Measurements from ENCODE around the gene FLVCR2.

FLVCR2 gene

GRCh38 chr14:75649773-75650172 lies 71.4 kb downstream of the FLVCR2 start:
- Mint-ChIP-seq H3K36me3 (peaks cover 74% of the 10 kb centered on the region), H3K9me3 (no peaks in the 10 kb centered on the region), H3K27ac (no peak overlapping the region), H3K4me1 (no peaks in the 10 kb centered on the region), H3K4me3 (no peak overlapping the region)
- ATAC-seq = no peak
- no peak for DNase-seq (ENCODE audit: low spot score in 2 of 2)

DNA sequence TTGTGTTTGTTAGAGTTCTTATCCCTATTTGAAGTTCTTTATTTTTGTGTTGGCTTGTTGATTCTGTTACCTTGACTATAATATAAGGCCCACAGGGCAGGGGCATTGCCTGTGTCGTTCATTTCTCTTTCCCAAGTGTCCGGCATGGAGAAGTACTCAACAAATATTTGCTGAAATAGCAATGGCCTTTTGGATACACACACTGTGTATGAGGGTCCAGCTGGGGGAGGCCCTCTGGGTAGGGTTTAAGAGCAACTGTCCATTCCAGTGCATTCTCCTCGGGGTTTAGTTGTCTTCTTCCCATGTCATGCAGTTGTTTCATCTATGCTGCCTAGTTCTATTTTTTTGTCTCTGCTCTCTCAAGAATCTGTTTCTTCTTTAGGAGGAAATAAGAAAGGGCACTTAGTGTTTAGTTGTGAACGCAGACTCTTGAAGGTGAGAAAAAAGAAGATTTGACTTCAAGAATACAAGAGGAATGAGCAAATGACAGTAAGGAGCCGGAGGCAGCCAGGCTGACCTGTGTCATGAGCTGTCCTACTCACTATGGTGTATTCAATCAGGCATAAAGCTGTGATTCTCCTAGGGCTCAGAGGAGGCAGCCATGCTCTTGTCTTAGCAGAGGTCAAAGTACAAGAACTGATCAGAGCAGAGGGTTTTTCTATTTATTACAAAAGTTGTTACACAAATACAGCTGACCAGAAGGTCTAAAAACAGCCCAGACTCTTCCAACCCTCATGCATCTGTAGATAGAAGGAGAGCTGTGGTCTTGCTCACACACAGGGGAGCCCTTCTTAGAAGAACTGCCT lies 72.0 kb downstream of the FLVCR2 start:
- no peak for DNase-seq (ENCODE audit: low spot score in 2 of 2)
- no peaks in the 10 kb centered on the region for H3K4me1 Mint-ChIP-seq
- no peaks in the 10 kb centered on the region for H3K9me3 Mint-ChIP-seq
- H3K4me3 Mint-ChIP-seq = no peak overlapping the region
- no peak for ATAC-seq
- H3K36me3 Mint-ChIP-seq = peaks cover 79% of the 10 kb centered on the region
- peak overlapping the region; percentile 26 for H3K27ac Mint-ChIP-seq

DNA sequence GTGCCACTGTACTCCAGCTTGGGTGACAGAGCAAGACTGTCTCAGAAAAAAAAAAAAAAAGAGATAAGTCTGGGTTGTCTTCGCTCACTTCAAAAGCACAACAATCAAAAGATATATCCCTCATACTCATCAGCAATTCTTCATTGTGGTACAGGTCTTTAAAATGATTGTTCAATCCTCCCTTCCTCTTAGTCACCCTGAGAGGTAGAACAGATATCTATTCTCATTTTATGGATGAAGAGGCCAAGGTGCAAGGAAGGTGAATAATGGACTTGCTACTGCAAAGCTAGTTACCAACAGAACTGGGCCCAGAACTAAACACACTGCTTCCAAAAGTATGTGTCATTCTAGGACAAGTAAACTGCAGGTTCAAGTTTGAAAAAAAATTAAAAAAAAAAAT lies 75.1 kb downstream of the FLVCR2 start:
- DNase-seq (ENCODE audit: low spot score in 2 of 2) = no peak
- Mint-ChIP-seq H3K36me3 (peaks cover 72% of the 10 kb centered on the region), H3K9me3 (no peaks in the 10 kb centered on the region), H3K4me3 (no peak overlapping the region), H3K27ac (no peak overlapping the region), H3K4me1 (peaks cover 2% of the 10 kb centered on the region)
- no peak for ATAC-seq

GRCh38 chr14:75654127-75654732 lies 75.8 kb downstream of the FLVCR2 start:
- peak; percentile 86 for ATAC-seq
- Mint-ChIP-seq H3K9me3 (no peaks in the 10 kb centered on the region), H3K36me3 (peaks cover 65% of the 10 kb centered on the region), H3K4me1 (peaks cover 6% of the 10 kb centered on the region), H3K4me3 (no peak overlapping the region), H3K27ac (peak overlapping the region; percentile 79)
- peak; percentile 77 to 90 for DNase-seq (ENCODE audit: low spot score in 2 of 2)

DNA sequence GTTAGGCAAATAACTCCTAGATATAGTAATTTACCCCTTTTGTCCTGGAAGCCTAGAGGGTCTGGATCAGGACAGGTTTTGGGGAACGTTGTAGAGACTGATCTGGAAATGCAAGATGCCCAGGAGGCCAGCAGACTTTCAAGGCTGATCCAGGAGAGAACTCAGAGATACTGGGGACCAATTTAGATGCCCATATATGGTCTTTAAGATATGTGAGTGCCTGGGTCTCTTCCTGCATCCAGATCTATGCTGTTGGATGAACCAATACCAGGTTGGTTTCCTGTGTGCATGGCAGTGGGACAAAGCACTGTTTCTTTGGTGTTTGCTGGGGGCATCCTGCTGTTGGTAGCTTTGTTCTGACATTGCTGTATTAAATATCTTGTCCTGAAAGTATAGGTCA lies 76.8 kb downstream of the FLVCR2 start:
- ATAC-seq (no peak), DNase-seq (ENCODE audit: low spot score in 2 of 2) (no peak)
- Mint-ChIP-seq H3K9me3 (no peaks in the 10 kb centered on the region), H3K4me1 (peaks cover 13% of the 10 kb centered on the region), H3K36me3 (peaks cover 56% of the 10 kb centered on the region), H3K27ac (peak overlapping the region; percentile 79), H3K4me3 (no peak overlapping the region)

- no peaks in the 10 kb centered on the region for H3K9me3 Mint-ChIP-seq
- H3K4me1 Mint-ChIP-seq = peaks cover 21% of the 10 kb centered on the region
- H3K27ac Mint-ChIP-seq = peak overlapping the region; percentile 16
- H3K36me3 Mint-ChIP-seq = peaks cover 46% of the 10 kb centered on the region
- H3K4me3 Mint-ChIP-seq = no peak overlapping the region
- no peak for DNase-seq (ENCODE audit: low spot score in 2 of 2)
- no peak for ATAC-seq
These were observed 78.9 kb downstream of the FLVCR2 start for GRCh38 chr14:75657331-75657730.

GRCh38 chr14:75658957-75659356 lies 80.5 kb downstream of the FLVCR2 start:
- Mint-ChIP-seq H3K27ac (no peak overlapping the region), H3K9me3 (no peaks in the 10 kb centered on the region), H3K4me3 (no peak overlapping the region), H3K4me1 (peaks cover 21% of the 10 kb centered on the region), H3K36me3 (peaks cover 38% of the 10 kb centered on the region)
- no peak for ATAC-seq
- DNase-seq (ENCODE audit: low spot score in 2 of 2) = no peak

- DNase-seq (ENCODE audit: low spot score in 2 of 2) = no peak
- H3K36me3 Mint-ChIP-seq = peaks cover 32% of the 10 kb centered on the region
- peaks cover 21% of the 10 kb centered on the region for H3K4me1 Mint-ChIP-seq
- no peaks in the 10 kb centered on the region for H3K9me3 Mint-ChIP-seq
- H3K27ac Mint-ChIP-seq = peak overlapping the region; percentile 99
- peak overlapping the region; percentile 100 for H3K4me3 Mint-ChIP-seq
- no peak for ATAC-seq
These were observed 81.8 kb downstream of the FLVCR2 start for GRCh38 chr14:75660238-75660629.

GRCh38 chr14:75660630-75661498 lies 82.4 kb downstream of the FLVCR2 start, which contains the start of the genes ERG28 and TTLL5:
TSS of gene ERG28 (minus strand) at chr14:75660876. CDS start at chr14:75657502, 3,374 bp downstream.
TSS of gene TTLL5 (plus strand) at chr14:75661246. CDS start at chr14:75663150, 1,904 bp downstream.
- H3K4me1 Mint-ChIP-seq = peaks cover 21% of the 10 kb centered on the region
- H3K36me3 Mint-ChIP-seq = peaks cover 32% of the 10 kb centered on the region
- peak within 1 kb of the TSS; percentile 99 for H3K27ac Mint-ChIP-seq
- H3K9me3 Mint-ChIP-seq = no peaks in the 10 kb centered on the region
- DNase-seq (ENCODE audit: low spot score in 2 of 2) = peak; percentile 91 to 98
- peak within 1 kb of the TSS; percentile 100 for H3K4me3 Mint-ChIP-seq
- ATAC-seq = peak; percentile 97

GRCh38 chr14:75661499-75661814 lies 83.0 kb downstream of the FLVCR2 start:
- Mint-ChIP-seq H3K4me1 (peaks cover 21% of the 10 kb centered on the region), H3K27ac (peak overlapping the region; percentile 99), H3K4me3 (peak overlapping the region; percentile 100), H3K9me3 (no peaks in the 10 kb centered on the region), H3K36me3 (peaks cover 30% of the 10 kb centered on the region)
- DNase-seq (ENCODE audit: low spot score in 2 of 2) (no peak), ATAC-seq (no peak)

DNA sequence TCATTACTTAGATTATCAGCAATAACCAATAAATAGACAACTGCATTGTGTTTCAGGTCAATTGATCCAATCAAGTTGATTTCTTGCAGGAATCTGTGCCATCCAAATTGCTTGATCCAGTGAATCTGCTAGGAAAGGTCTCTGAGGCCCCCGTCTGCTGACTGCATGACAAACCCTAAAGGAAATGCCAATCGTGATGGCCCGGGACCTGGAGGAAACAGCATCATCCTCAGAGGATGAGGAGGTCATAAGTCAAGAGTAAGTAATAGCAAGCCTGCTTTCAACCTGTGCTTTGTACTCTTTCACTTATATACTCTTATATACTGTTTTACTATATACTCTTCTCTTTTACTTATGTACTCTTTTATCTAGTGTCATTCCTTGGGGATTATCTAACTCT lies 84.5 kb downstream of the FLVCR2 start:
- Mint-ChIP-seq H3K27ac (no peak overlapping the region), H3K4me1 (peaks cover 21% of the 10 kb centered on the region), H3K36me3 (peaks cover 39% of the 10 kb centered on the region), H3K9me3 (no peaks in the 10 kb centered on the region), H3K4me3 (peak overlapping the region; percentile 100)
- DNase-seq (ENCODE audit: low spot score in 2 of 2) = no peak
- ATAC-seq = no peak

DNA sequence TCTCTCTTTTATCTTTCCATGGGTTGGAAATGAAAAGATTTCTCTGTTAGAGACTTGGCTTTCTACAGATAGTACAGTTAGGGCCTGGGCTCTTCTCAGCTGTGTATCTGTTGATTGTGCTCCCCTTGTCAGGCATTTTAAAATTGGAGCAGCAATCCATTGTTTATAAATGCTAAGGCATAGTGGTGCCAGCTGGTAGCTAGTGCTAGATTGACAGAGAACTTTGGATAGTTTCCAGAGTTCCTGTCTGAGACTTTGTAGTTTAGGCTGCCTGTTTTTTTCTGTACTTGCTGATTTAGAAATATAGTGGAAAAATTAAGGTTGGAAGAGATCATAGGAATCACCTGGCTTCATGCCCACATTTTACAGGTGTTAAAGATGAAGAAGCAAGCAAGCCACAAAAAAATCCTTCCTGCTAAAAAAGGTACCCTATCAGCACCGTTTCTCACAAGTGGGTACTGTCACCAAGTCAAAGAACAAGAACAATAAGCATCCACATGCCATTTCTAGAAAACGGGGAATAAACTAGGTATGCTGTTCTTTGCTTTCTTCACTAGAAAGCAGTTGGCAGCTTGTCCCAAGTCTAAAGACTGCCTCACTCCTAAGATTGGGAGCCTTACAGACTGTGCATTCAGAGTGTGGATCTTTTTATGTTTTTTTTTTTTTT lies 88.8 kb downstream of the FLVCR2 start:
- H3K4me1 Mint-ChIP-seq = peaks cover 8% of the 10 kb centered on the region
- no peak for ATAC-seq
- no peaks in the 10 kb centered on the region for H3K9me3 Mint-ChIP-seq
- no peak overlapping the region for H3K4me3 Mint-ChIP-seq
- H3K36me3 Mint-ChIP-seq = peaks cover 57% of the 10 kb centered on the region
- no peak for DNase-seq (ENCODE audit: low spot score in 2 of 2)
- H3K27ac Mint-ChIP-seq = no peak overlapping the region

- DNase-seq (ENCODE audit: low spot score in 2 of 2) = no peak
- peak; percentile 65 for ATAC-seq
- peaks cover 38% of the 10 kb centered on the region for H3K4me1 Mint-ChIP-seq
- peaks cover 47% of the 10 kb centered on the region for H3K36me3 Mint-ChIP-seq
- peak overlapping the region; percentile 85 for H3K27ac Mint-ChIP-seq
- H3K4me3 Mint-ChIP-seq = peak overlapping the region; percentile 30
- no peaks in the 10 kb centered on the region for H3K9me3 Mint-ChIP-seq
These were observed 94.3 kb downstream of the FLVCR2 start for GRCh38 chr14:75672605-75673192.

GRCh38 chr14:75673345-75674035 lies 95.1 kb downstream of the FLVCR2 start:
- ATAC-seq = peak; percentile 94
- Mint-ChIP-seq H3K36me3 (peaks cover 48% of the 10 kb centered on the region), H3K27ac (peak overlapping the region; percentile 85), H3K9me3 (no peaks in the 10 kb centered on the region), H3K4me3 (peak overlapping the region; percentile 30), H3K4me1 (peaks cover 38% of the 10 kb centered on the region)
- no peak for DNase-seq (ENCODE audit: low spot score in 2 of 2)

All from stimulated activated effector memory CD8-positive, alpha-beta T cell treated with anti-CD3 and anti-CD28 coated beads, Interleukin-12 subunit alpha, Interleukin-12 subunit beta, amount 100 ng/mL, for 72 hours (primary cell).